A549 (cell line): ENCODE data around the gene TUBB1. TPM values are rescaled to one million over a fixed set of nuclear protein-coding genes. Genes with fewer than 3 reads are reported as not detected.

ENCODE experiments used
- ATAC-seq, 2 experiments: fragments of 200-7000 bp in 1 of 2; fragments of >200 bp in 1 of 2; cut with Nextera tagmentation in 1 of 2; cut with Tn5 transposase in 1 of 2; 3 replicates each; pipeline versions ENCODE4 v1.8.0 to v1.9.1; 2018 to 2020; ENCODE audit warnings: mild to moderate bottlenecking in 1 of 2, moderate library complexity in 1 of 2
- CTCF ChIA-PET: fragments of 300-600 bp; sonication (Branson Sonifier 250); formaldehyde crosslinking; extraction: SDS; loops from one replicate; lab custom pipeline; 2021; ENCODE audit warnings: antibody characterized with exemption, inconsistent platforms; lab: Yijun Ruan, JAX
- POLR2A ChIA-PET: fragments of 350-600 bp; formaldehyde crosslinking; extraction: SDS; loops from one replicate; lab custom pipeline; 2021; ENCODE audit warnings: antibody characterized with exemption, inconsistent platforms; lab: Yijun Ruan, JAX
- DNase-seq, 2 experiments: peaks; one replicate each; pipeline versions ENCODE4 v3.0.0 to v3.0.0-alpha.2; 2011 to 2016; ENCODE audit warnings: low read depth in 1 of 2, low spot score in 1 of 2
- FAIRE-seq: peaks from 2 replicates; lab custom pipeline; 2011; peaks lifted over from hg19 to GRCh38; lab: Jason Lieb, UNC
- H3K27ac ChIP-seq, 2 experiments: fragments of >200 bp; sonication (Bioruptor Twin); formaldehyde crosslinking; 3 replicates each; pipeline ENCODE4 v1.5.1; 2016 to 2017
- H3K4me1 ChIP-seq: fragments of >200 bp; sonication (Bioruptor Twin); formaldehyde crosslinking; 3 replicates; pipeline ENCODE4 v1.6.1; 2016
- H3K4me2 ChIP-seq: fragments of >200 bp; sonication (Bioruptor Twin); formaldehyde crosslinking; 3 replicates; pipeline ENCODE4 v1.6.1; 2016
- H3K4me3 ChIP-seq: fragments of >200 bp; sonication (Bioruptor Twin); formaldehyde crosslinking; 3 replicates; pipeline ENCODE4 v1.5.1; 2016
- H3K9me3 ChIP-seq: fragments of >200 bp; sonication (Bioruptor Twin); formaldehyde crosslinking; 3 replicates; pipeline ENCODE4 v1.6.1; 2016
- BCL3 ChIP-seq: fragments of >200 bp; sonication (Bioruptor Twin); formaldehyde crosslinking; IDR thresholded peaks from 3 replicates; pipeline ENCODE4 v1.6.1; 2016
- BHLHE40 ChIP-seq: IDR thresholded peaks from 2 replicates; pipeline ENCODE4 v1.6.1; 2012; ENCODE audit warnings: low read depth, low read length, inconsistent platforms
- CHD4 ChIP-seq: fragments of 200-600 bp; sonication (generic); IDR thresholded peaks from 2 replicates; pipeline ENCODE4 v1.6.1; 2016; ENCODE audit warnings: antibody characterized with exemption, mild to moderate bottlenecking, borderline replicate concordance
- ELK1 ChIP-seq: fragments of 150-350 bp; IDR thresholded peaks from 2 replicates; pipeline ENCODE4 v1.6.1; 2014; ENCODE audit warnings: low read depth, mild to moderate bottlenecking, low read length
- EP300 ChIP-seq, 2 experiments: fragments of >200 bp; sonication (Bioruptor Twin); formaldehyde crosslinking; IDR thresholded peaks; 2 replicates in 1 of 2; 3 replicates in 1 of 2; pipeline ENCODE4 v1.6.1; 2016 to 2017
- ESRRA ChIP-seq: fragments of 150-350 bp; IDR thresholded peaks from 2 replicates; pipeline ENCODE4 v1.6.1; 2014; ENCODE audit warnings: mild to moderate bottlenecking, low read length, borderline replicate concordance
- FOXS1 ChIP-seq: fragments of 250-450 bp; sonication (Bioruptor Pico); IDR thresholded peaks from 2 replicates; pipeline ENCODE4 v1.5.0; 2020; ENCODE audit warnings: mild to moderate bottlenecking, moderate library complexity
- HES2 ChIP-seq: fragments of >200 bp; sonication (Bioruptor Twin); formaldehyde crosslinking; IDR thresholded peaks from 2 replicates; pipeline ENCODE4 v1.6.1; 2016
- HEYL ChIP-seq: fragments of 250-450 bp; sonication (Bioruptor Pico); IDR thresholded peaks from 2 replicates; pipeline ENCODE4 v1.8.0; 2021; ENCODE audit warnings: mild to moderate bottlenecking, moderate library complexity
- HOXA7 ChIP-seq: fragments of 250-450 bp; sonication (Bioruptor Pico); IDR thresholded peaks from 2 replicates; pipeline ENCODE4 v1.5.0; 2020; ENCODE audit warnings: mild to moderate bottlenecking, moderate library complexity
- HOXB5 ChIP-seq: fragments of 250-450 bp; sonication (Bioruptor Pico); IDR thresholded peaks from 2 replicates; pipeline ENCODE4 v1.5.0; 2020; ENCODE audit warnings: mild to moderate bottlenecking, moderate library complexity
- JUNB ChIP-seq: fragments of >200 bp; sonication (Bioruptor Twin); formaldehyde crosslinking; IDR thresholded peaks from 2 replicates; pipeline ENCODE4 v1.6.1; 2016
- KDM1A ChIP-seq: fragments of 200-600 bp; sonication (generic); IDR thresholded peaks from 2 replicates; pipeline ENCODE4 v1.6.1; 2016; ENCODE audit warnings: low read depth, mild to moderate bottlenecking
- NFE2L2 ChIP-seq: fragments of 150-350 bp; conservative IDR thresholded peaks from 2 replicates; pipeline ENCODE4 v1.6.1; 2014; ENCODE audit warnings: low read length
- NPAS2 ChIP-seq: fragments of 250-450 bp; sonication (Bioruptor Pico); IDR thresholded peaks from 2 replicates; pipeline ENCODE4 v1.8.0; 2022; ENCODE audit warnings: mild to moderate bottlenecking, moderate library complexity, borderline replicate concordance
- NR3C1 ChIP-seq: fragments of >200 bp; sonication (Bioruptor Twin); formaldehyde crosslinking; IDR thresholded peaks from 3 replicates; pipeline ENCODE4 v1.6.1; 2017
- PBX3 ChIP-seq: IDR thresholded peaks from 2 replicates; pipeline ENCODE4 v1.6.1; 2012
- PHF8 ChIP-seq: fragments of 200-600 bp; sonication (generic); IDR thresholded peaks from 2 replicates; pipeline ENCODE4 v1.6.1; 2016; ENCODE audit warnings: low read depth, mild to moderate bottlenecking, antibody characterized with exemption, moderate library complexity, borderline replicate concordance
- POLR2AphosphoS2 ChIP-seq: conservative IDR thresholded peaks from 2 replicates; pipeline ENCODE4 v1.6.1; 2012; ENCODE audit warnings: low read length, improper control_type of control experiment, inconsistent platforms
- RAD21 ChIP-seq, 2 experiments: fragments of >200 bp in 1 of 2; sonication (Bioruptor Twin) in 1 of 2; formaldehyde crosslinking in 1 of 2; IDR thresholded peaks in 1 of 2; conservative IDR thresholded peaks in 1 of 2; 2 replicates in 1 of 2; 3 replicates in 1 of 2; pipeline ENCODE4 v1.6.1; 2012 to 2018; ENCODE audit warnings: inconsistent platforms in 1 of 2
- RARB ChIP-seq: fragments of 250-450 bp; sonication (Bioruptor Pico); IDR thresholded peaks from 2 replicates; pipeline ENCODE4 v1.8.0; 2021; ENCODE audit warnings: mild to moderate bottlenecking, moderate library complexity
- RFX5 ChIP-seq: fragments of 450-650 bp; IDR thresholded peaks from 2 replicates; pipeline ENCODE4 v1.7.1; 2014; ENCODE audit warnings: antibody characterized with exemption, mild to moderate bottlenecking, moderate library complexity
- RNF2 ChIP-seq: fragments of 200-600 bp; sonication (generic); IDR thresholded peaks from 2 replicates; pipeline ENCODE4 v1.6.1; 2016; ENCODE audit warnings: low read depth, mild to moderate bottlenecking, antibody characterized with exemption, moderate library complexity, borderline replicate concordance
- SMC3 ChIP-seq: fragments of >200 bp; sonication (Bioruptor Twin); formaldehyde crosslinking; IDR thresholded peaks from 3 replicates; pipeline ENCODE4 v1.6.1; 2018; ENCODE audit warnings: inconsistent platforms
- SREBF2 ChIP-seq: fragments of 450-650 bp; IDR thresholded peaks from 2 replicates; pipeline ENCODE4 v1.6.1; 2014; ENCODE audit warnings: mild to moderate bottlenecking, moderate library complexity
- TP53 ChIP-seq: fragments of 250-450 bp; sonication (Bioruptor Pico); IDR thresholded peaks from 2 replicates; pipeline ENCODE4 v1.5.0; 2021; ENCODE audit warnings: mild to moderate bottlenecking, moderate library complexity
- ZC3H11A ChIP-seq: fragments of 450-650 bp; IDR thresholded peaks from 2 replicates; pipeline ENCODE4 v1.6.1; 2014; ENCODE audit warnings: antibody characterized with exemption, mild to moderate bottlenecking
- ZNF302 ChIP-seq: fragments of 250-450 bp; sonication (Bioruptor Pico); IDR thresholded peaks from 2 replicates; pipeline ENCODE4 v1.9.0; 2021; ENCODE audit warnings: inconsistent platforms, mild to moderate bottlenecking, moderate library complexity
- WGBS: methylation state at CpG from one replicate; pipeline ENCODE4 v1.1.6; 2017; ENCODE audit errors: missing lambda C conversion rate; 5-methylcytosine and 5-hydroxymethylcytosine counted together
- polyA plus RNA-seq, 4 experiments: library from polyadenylated mRNA; depleted of rRNA in 3 of 4; stranded (reverse); fragments of >200 nt; fragmentation: RNase III in 1 of 4; extraction: RNeasy Plus Mini Kit Qiagen cat#74134 plus additional on column Dnase treatment in 1 of 4; gene quantifications; 2 replicates in 3 of 4; 3 replicates in 1 of 4; pipeline ENCODE4 v1.2.3, GENCODE V29; 2011 to 2017
- TF ChIP-seq, protein P1 (sequence below): IDR thresholded peaks from 2 replicates; pipeline ENCODE4 v1.6.1; 2012; ENCODE audit warnings: low read depth, borderline replicate concordance
- TF ChIP-seq, protein P2 (sequence below): IDR thresholded peaks from 2 replicates; pipeline ENCODE4 v1.6.1; 2012
- TF ChIP-seq, protein P3 (sequence below): fragments of >200 bp; sonication (Bioruptor Twin); formaldehyde crosslinking; IDR thresholded peaks from 3 replicates; pipeline ENCODE4 v1.5.1; 2016

Gene TUBB1
- polyA plus RNA-seq, 2 of the 4 experiments (the other 2 are of a cell fraction), result 0.03 TPM; not detected in 1

- ATAC-seq, result no peak
- H3K9me3 ChIP-seq, result no peaks in the 10 kb centered on the region
- ChIA-PET CTCF (interaction anchor here (1.3 kb wide), 1 partner anchor 430 kb away, joined by 3 read pairs; no protein-coding TSS in a partner anchor), POLR2A (no interaction called here)
- DNase-seq, result no peak
- FAIRE-seq, result no peak
- no peak overlapping the region for H3K4me3 ChIP-seq
- no peak overlapping the region for H3K27ac ChIP-seq
- no peak overlapping the region for H3K4me2 ChIP-seq
- peaks cover 24% of the 10 kb centered on the region for H3K4me1 ChIP-seq
- 90% methylated on average over 4 of the region's 4 CpGs for WGBS
- TF ChIP-seq NFE2L2, result no peak
- no peak for TF ChIP-seq SMC3
- no peak for TF ChIP-seq NPAS2 (CRISPR knock-in tag)
- no peak for TF ChIP-seq ELK1
- TF ChIP-seq FOXS1 (CRISPR knock-in tag), result no peak
- no peak for TF ChIP-seq HES2
- no peak for TF ChIP-seq NR3C1
- TF ChIP-seq, protein P1, sequence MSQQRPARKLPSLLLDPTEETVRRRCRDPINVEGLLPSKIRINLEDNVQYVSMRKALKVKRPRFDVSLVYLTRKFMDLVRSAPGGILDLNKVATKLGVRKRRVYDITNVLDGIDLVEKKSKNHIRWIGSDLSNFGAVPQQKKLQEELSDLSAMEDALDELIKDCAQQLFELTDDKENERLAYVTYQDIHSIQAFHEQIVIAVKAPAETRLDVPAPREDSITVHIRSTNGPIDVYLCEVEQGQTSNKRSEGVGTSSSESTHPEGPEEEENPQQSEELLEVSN, result no peak
- TF ChIP-seq, protein P2, sequence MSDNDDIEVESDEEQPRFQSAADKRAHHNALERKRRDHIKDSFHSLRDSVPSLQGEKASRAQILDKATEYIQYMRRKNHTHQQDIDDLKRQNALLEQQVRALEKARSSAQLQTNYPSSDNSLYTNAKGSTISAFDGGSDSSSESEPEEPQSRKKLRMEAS, result no peak
- TF ChIP-seq RFX5, result no peak
- no peak for TF ChIP-seq BCL3
- TF ChIP-seq JUNB, result no peak
- TF ChIP-seq CHD4, result no peak
- TF ChIP-seq KDM1A, result no peak
- TF ChIP-seq HEYL (CRISPR knock-in tag), result no peak
Measured at GRCh38 chr20:59025511-59025910, 6.3 kb downstream of the TUBB1 start.

GRCh38 chr20:59026904-59027740 lies 7.9 kb downstream of the TUBB1 start:
- FAIRE-seq, result no peak
- WGBS, result 94% methylated on average over 5 of the region's 5 CpGs
- TF ChIP-seq, protein P3, sequence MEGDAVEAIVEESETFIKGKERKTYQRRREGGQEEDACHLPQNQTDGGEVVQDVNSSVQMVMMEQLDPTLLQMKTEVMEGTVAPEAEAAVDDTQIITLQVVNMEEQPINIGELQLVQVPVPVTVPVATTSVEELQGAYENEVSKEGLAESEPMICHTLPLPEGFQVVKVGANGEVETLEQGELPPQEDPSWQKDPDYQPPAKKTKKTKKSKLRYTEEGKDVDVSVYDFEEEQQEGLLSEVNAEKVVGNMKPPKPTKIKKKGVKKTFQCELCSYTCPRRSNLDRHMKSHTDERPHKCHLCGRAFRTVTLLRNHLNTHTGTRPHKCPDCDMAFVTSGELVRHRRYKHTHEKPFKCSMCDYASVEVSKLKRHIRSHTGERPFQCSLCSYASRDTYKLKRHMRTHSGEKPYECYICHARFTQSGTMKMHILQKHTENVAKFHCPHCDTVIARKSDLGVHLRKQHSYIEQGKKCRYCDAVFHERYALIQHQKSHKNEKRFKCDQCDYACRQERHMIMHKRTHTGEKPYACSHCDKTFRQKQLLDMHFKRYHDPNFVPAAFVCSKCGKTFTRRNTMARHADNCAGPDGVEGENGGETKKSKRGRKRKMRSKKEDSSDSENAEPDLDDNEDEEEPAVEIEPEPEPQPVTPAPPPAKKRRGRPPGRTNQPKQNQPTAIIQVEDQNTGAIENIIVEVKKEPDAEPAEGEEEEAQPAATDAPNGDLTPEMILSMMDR, result no peak
- TF ChIP-seq BHLHE40 (no peak), ESRRA (no peak), HOXB5 (CRISPR knock-in tag) (no peak), EP300 (IDR thresholded peaks at IDR 0.05) (no peak), NR3C1 (no peak), RAD21 (conservative IDR thresholded peaks at IDR 0.05 in 1 of 2, IDR thresholded peaks at IDR 0.05 in 1 of 2) (no peak), SREBF2 (no peak), HEYL (CRISPR knock-in tag) (no peak), HOXA7 (CRISPR knock-in tag) (no peak), TP53 (CRISPR knock-in tag) (no peak), PBX3 (no peak), RARB (CRISPR knock-in tag) (no peak), POLR2AphosphoS2 (no peak), RNF2 (no peak), PHF8 (no peak), ZC3H11A (no peak), ZNF302 (CRISPR knock-in tag) (no peak), FOXS1 (CRISPR knock-in tag) (no peak), SMC3 (no peak)
- ATAC-seq, result no peak
- ChIA-PET CTCF (interaction anchor here (1.3 kb wide), 1 partner anchor 428 kb away, joined by 4 read pairs; no protein-coding TSS in a partner anchor), POLR2A (no interaction called here)
- H3K27ac ChIP-seq, result no peak overlapping the region
- H3K4me1 ChIP-seq, result peaks cover 30% of the 10 kb centered on the region
- H3K4me2 ChIP-seq, result no peak overlapping the region
- DNase-seq, result no peak
- H3K9me3 ChIP-seq, result no peaks in the 10 kb centered on the region
- H3K4me3 ChIP-seq, result no peak overlapping the region
